ENCODE measurements around the gene UBAP2L.
"Not testable (repeated sequence)": the region's sequence is repeated elsewhere in the genome, so short reads cannot be mapped to it uniquely, and the experiment has no call there.

UBAP2L gene

GRCh38 chr1:154198756-154199562 lies 21.8 kb upstream of the UBAP2L start:
- DNase-seq (ENCODE audit: low read depth in 2 of 2), result no peak

DNA sequence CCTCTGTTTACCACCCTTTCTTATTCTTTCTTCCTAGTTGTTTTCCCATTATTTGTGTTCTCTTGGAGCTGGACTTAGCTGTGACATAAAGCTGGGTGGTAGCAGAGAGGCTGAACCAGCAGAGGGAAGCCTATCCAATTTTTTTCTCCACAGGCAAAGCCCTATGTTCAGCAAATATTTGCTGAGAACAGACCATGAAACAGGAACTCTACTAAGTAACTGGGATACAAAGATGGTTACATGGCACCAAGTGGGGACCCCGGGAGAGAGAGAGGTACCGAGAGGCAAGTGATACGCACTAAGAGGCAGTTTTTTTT lies 21.2 kb upstream of the UBAP2L start:
- no peak for DNase-seq (ENCODE audit: low read depth in 2 of 2)

DNA sequence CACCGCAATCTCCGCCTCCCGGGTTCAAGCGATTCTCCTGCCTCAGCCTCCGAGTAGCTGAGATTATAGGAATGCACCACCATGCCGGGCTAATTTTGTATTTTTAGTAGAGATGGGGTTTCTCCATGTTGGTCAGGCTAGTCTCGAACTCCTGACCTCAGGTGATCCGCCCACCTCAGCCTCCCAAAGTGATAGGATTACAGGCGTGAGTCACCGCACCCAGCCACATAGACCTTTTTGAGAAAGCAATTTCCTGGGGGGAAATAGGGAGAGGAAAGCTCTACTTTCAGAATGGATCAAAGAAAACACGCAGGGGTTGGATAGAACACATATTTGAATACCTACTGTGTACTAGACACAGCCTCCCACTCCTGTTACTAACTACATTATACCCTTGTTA lies 15.0 kb upstream of the UBAP2L start:
- not testable (repeated sequence) for DNase-seq (ENCODE audit: low read depth in 2 of 2)

GRCh38 chr1:154206196-154206595 lies 14.6 kb upstream of the UBAP2L start, which contains the start of gene CFAP141:
TSS of gene CFAP141 (minus strand) at chr1:154206333. CDS start at chr1:154206307, 26 bp downstream.
- no peak for DNase-seq (ENCODE audit: low read depth in 2 of 2)

DNA sequence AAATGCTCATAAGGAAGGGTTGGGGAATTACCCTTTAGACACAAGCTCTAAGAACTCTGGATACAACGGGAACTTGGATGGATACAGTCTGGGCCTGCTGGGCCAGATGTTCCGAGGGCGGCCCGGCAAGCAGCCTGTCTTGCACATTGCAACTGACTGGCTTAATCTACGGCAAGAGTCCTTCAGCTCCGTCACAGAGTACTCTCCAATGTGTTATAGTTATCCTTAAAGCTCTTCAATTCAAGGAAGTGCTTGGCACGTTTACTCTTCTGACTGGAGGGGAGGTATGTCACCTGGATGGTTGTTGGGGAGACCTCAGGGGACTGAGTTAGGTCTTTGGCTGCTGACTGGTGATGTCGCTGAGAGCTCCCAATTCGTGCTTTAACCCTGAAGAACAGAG lies 13.5 kb upstream of the UBAP2L start:
- DNase-seq (ENCODE audit: low read depth in 2 of 2), result no peak

DNA sequence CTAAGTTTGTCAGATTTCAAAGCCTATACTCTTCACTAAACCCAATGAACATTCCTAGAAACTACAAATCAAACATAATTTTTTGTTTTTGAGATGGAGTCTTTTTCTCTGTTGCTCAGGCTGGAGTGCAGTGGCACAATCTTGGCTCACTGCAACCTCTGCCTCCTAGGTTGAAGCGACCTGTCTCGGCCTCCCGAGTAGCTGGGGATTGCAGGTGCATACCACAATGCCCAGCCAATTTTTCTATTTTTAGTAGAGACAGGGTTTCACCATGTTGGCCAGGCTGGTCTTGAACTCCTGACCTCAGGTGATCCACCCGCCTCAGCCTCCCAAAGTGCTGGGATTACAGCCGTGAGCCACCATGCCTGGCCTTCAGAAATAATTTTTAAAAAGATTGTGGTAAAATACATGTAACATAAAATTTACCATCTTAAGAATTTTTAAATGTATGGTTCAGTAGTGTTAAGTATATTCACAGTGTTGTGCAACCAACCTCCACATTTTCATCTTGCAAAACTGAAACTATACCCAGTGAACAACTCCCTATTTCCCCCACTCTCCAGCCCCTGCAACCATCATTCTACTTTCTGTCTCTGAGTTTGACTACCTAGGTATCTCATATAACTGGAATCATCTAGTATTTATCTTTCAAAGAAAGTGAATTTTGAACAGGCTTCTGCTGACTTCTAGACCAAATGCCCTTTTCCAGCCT lies 11.9 kb upstream of the UBAP2L start:
- DNase-seq (ENCODE audit: low read depth in 2 of 2), result no peak

DNA sequence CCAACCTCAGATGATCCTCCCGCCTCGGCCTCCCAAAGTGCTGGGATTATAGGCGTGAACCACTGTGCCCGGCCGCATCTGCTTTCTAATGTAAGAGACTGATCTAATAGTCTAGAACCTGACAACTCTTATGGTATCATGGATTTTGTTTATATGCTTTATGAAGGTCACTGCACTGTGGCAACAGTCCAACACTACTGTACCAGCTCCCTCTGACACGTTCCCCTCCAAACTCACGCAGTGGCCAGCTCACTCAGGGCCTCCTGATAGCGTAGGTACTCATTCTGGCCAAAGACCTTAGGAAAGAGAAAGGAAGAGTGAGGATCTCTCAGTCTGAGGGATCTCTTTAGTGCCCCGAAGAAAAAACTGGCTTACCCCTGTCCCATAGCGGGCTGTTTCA lies 8.7 kb upstream of the UBAP2L start:
- DNase-seq (ENCODE audit: low read depth in 2 of 2), result no peak

GRCh38 chr1:154213274-154213673 lies 7.5 kb upstream of the UBAP2L start:
- no peak for DNase-seq (ENCODE audit: low read depth in 2 of 2)

GRCh38 chr1:154218545-154218944 lies 2.2 kb upstream of the UBAP2L start:
- DNase-seq (ENCODE audit: low read depth in 2 of 2), result no peak

DNA sequence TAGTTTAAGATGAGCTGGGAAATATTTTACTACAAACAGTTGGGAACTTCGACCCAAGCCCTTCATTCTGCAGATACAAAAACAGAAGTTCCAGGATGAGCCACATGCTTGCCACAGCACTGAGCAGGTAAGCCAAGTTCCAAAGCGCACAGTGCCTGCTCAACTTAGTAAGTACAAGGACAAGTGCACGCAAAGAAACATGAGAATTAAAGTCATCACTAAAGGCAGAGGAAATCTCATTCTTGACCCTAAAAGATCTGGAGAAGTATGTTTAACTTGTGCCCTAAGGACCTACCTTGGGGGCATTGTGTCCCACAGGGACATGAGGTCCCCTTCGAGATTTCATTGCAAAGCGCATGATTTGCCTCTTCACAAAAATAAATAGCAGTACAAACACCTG lies 1.2 kb upstream of the UBAP2L start:
- no peak for DNase-seq (ENCODE audit: low read depth in 2 of 2)

GRCh38 chr1:154220970-154221277 lies 169 bp downstream of the UBAP2L start:
- DNase-seq (ENCODE audit: low read depth in 2 of 2), result no peak

GRCh38 chr1:154221278-154222001 lies 685 bp downstream of the UBAP2L start:
- peak; percentile 64 to 70 for DNase-seq (ENCODE audit: low read depth in 2 of 2)

DNA sequence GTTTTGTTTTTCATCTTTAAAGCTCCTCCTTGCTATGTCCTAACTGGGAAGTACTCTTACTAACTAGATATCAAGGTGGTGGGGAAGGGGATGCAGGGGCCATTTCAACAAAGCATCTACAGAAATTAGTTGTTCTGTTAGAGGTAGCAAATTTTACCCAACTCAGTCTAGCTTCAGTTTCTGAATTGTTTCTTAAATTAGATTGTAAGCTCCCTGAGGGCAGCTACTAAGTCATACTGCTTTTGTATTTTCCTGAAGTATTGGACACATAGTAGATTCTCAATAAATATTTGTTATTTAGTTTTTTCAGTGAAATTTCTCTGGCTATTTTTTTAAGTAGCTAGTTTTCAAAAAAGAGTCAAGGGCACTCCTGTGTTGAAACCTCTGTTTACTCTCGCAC lies 1.8 kb downstream of the UBAP2L start:
- DNase-seq (ENCODE audit: low read depth in 2 of 2), result no peak

GRCh38 chr1:154222918-154223317 lies 2.2 kb downstream of the UBAP2L start:
- DNase-seq (ENCODE audit: low read depth in 2 of 2), result no peak

GRCh38 chr1:154223621-154224020 lies 2.9 kb downstream of the UBAP2L start:
- no peak for DNase-seq (ENCODE audit: low read depth in 2 of 2)

- no peak for DNase-seq (ENCODE audit: low read depth in 2 of 2)
Measured at GRCh38 chr1:154225370-154225769, 4.6 kb downstream of the UBAP2L start.

DNA sequence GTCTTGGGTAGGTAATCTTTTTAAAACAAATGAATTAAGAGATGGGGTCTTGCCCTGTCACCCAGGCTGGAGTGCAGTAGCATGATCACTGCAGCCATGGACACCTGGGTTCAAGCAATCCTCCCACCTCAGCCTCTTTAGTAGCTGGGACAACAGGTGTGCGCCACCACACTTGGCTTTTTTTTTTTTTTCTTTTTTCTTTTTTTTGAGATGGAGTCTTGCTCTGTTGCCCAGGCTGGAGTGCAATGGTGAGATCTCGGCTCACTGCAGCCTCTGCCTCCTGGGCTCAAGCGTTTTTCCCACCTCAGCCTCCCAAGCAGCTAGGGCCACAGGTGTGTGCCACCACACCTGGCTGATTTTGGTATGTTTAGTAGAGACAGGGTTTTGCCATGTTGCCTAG lies 10.4 kb downstream of the UBAP2L start:
- not testable (repeated sequence) for DNase-seq (ENCODE audit: low read depth in 2 of 2)

- not testable (repeated sequence) for DNase-seq (ENCODE audit: low read depth in 2 of 2)
Measured at GRCh38 chr1:154233127-154233526, 12.4 kb downstream of the UBAP2L start.

GRCh38 chr1:154236855-154237254 lies 16.1 kb downstream of the UBAP2L start:
- no peak for DNase-seq (ENCODE audit: low read depth in 2 of 2)

GRCh38 chr1:154237435-154237834 lies 16.7 kb downstream of the UBAP2L start:
- no peak for DNase-seq (ENCODE audit: low read depth in 2 of 2)

DNA sequence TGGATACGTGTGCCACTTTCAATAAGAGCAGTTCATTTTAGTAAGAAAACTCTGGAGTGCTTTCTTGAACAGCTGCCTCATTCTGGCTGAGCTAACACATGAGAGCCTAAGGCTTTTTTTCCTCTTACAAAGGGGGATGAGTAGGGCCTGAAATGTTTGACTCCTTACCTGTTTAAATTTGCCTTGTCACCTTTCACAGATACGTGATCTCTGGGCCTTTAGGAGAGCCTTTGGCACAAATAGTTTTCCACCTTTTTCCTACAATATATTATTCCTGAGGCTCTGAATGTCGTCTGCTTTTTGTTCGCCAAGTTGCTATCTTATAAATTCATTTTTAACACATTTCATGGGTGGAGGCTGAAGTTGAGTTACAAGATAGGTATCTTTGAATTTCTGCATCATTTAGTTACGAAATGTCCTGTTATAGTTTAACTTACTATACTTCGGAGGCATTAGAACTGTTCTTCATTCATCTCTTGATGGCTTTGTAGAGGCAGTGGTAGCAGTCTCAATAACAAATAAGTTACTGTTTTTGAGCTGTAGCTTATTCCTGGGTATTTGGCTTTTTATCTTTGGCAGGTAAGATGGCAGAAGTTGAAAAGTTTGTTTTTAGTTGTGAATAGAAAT lies 17.2 kb downstream of the UBAP2L start:
- no peak for DNase-seq (ENCODE audit: low read depth in 2 of 2)

GRCh38 chr1:154239491-154239890 lies 18.7 kb downstream of the UBAP2L start:
- no peak for DNase-seq (ENCODE audit: low read depth in 2 of 2)
